Natural killer cell (primary cell): ENCODE results near the gene BIRC7. TPM values are rescaled to one million over a fixed set of nuclear protein-coding genes. Genes with fewer than 3 reads are reported as not detected.

ENCODE experiments used
- ATAC-seq, 3 donors: fragments of 150-1000 bp in 2 of 3; fragments of 200-7000 bp in 1 of 3; cut with Tn5 transposase; 1 replicate in 1 of 3; 2 replicates in 2 of 3; pipeline ENCODE4 v1.10.0; 2021; ENCODE audit warnings: mild to moderate bottlenecking in 2 of 3, moderate library complexity in 2 of 3
- DNase-seq, 2 donors: peaks; one replicate each; pipeline versions ENCODE4 v3.0.0 to v3.0.0-alpha.2; 2013 to 2021; ENCODE audit warnings: mixed read lengths in 1 of 2
- H3K27ac ChIP-seq: one replicate; pipeline ENCODE4 v1.5.1; 2013; ENCODE audit warnings: mild to moderate bottlenecking, low read length
- H3K27me3 ChIP-seq: one replicate; pipeline ENCODE4 v1.6.1; 2013; ENCODE audit warnings: low read length; ENCODE audit not compliant: control insufficient read depth, insufficient read depth
- H3K36me3 ChIP-seq: one replicate; pipeline ENCODE4 v1.6.1; 2013; ENCODE audit warnings: low read length; ENCODE audit not compliant: control insufficient read depth, insufficient read depth
- H3K4me1 ChIP-seq: one replicate; pipeline ENCODE4 v1.6.1; 2013; ENCODE audit warnings: low read length; ENCODE audit not compliant: control insufficient read depth, insufficient read depth
- H3K4me3 ChIP-seq: one replicate; pipeline ENCODE4 v1.5.1; 2013; ENCODE audit warnings: low read length
- H3K9me3 ChIP-seq: one replicate; pipeline ENCODE4 v1.6.1; 2013; ENCODE audit warnings: low read length; ENCODE audit not compliant: control insufficient read depth, insufficient read depth
- H3K27ac Mint-ChIP-seq, 2 donors: one replicate each; pipeline ENCODE4 v1.8.0; 2022; ENCODE audit warnings: mild to moderate bottlenecking in 2 of 2, mixed read lengths in 2 of 2, moderate library complexity in 1 of 2
- H3K27me3 Mint-ChIP-seq, 2 donors: one replicate each; pipeline ENCODE4 v1.8.0; 2022; ENCODE audit warnings: low read depth in 2 of 2, mixed read lengths in 2 of 2
- H3K36me3 Mint-ChIP-seq: one replicate; pipeline ENCODE4 v1.8.0; 2022; ENCODE audit warnings: mixed read lengths
- H3K4me1 Mint-ChIP-seq, 2 donors: one replicate each; pipeline ENCODE4 v1.8.0; 2022; ENCODE audit warnings: mixed read lengths in 2 of 2
- H3K4me3 Mint-ChIP-seq: one replicate; pipeline ENCODE4 v1.8.0; 2022; ENCODE audit warnings: mild to moderate bottlenecking, moderate library complexity, mixed read lengths
- H3K9me3 Mint-ChIP-seq, 2 donors: one replicate each; pipeline ENCODE4 v1.8.0; 2022; ENCODE audit warnings: mixed read lengths in 2 of 2
- WGBS: methylation state at CpG from one replicate; pipeline ENCODE4 v1.1.7; 2013; ENCODE audit warnings: missing lambda C conversion rate; ENCODE audit not compliant: insufficient coverage; 5-methylcytosine and 5-hydroxymethylcytosine counted together
- intact Hi-C: fragments of 100-400 bp; cut with micrococcal nuclease; formaldehyde crosslinking; loops from one replicate; pipeline ENCODE4 v1.14.2; 2022
- total RNA-seq, 4 donors: library from RNA; stranded (reverse); fragments of 120-200 nt in 1 of 4; gene quantifications; one replicate each; pipeline versions ENCODE4 v1.2.3 to v1.2.4, GENCODE V29; 2013 to 2022
- TF ChIP-seq, protein P1 (sequence below): fragments of 200-600 bp; IDR thresholded peaks from one replicate; pipeline ENCODE4 v1.8.0; 2022; ENCODE audit warnings: antibody characterized with exemption

The BIRC7 gene
- total RNA-seq, 3 donors from 2014 or later (not counting 1 experiment from before 2014, with no cell fraction given): not detected

DNA sequence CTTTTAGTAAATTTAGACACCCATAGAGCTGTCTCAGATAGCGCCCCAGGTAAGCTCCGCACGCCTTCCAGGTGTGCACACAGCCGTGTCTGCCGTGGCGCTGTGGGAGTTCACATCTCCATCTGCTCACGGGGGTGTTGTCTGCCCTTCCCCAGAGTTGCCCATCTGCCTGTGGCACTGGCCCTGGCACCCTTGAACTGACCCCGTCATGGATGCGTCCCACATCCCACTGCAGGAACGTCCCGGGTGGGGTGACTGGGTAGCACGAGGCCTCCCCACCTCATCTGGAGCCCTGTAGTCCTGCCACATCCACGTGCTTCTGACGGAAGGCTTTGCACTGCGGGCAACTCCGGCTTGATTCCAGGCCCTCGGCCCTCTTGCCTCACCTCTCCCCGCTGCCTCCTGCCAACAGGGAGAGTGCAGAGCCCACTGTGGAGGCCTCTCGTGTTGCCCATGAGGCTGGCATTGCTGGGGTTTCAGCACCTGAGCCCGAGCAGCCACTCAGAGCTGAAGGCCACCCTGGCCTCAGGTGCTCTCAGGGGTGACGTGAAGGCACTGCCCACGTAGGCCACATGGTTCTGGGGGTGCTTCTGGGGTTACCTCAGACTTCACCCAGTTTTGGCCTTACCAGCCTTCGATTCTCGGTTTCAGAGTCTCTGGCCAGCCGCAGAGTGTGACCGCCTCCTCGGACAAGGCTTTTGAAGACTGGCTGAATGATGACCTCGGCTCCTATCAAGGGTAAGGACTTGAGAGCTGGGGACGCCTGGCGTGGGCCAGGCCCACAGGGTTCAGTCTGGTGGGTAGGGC lies 42.0 kb downstream of the BIRC7 start:
- Mint-ChIP-seq H3K27me3 (no peaks in the 10 kb centered on the region), H3K36me3 (no peaks in the 10 kb centered on the region), H3K4me3 (no peak overlapping the region), H3K9me3 (no peaks in the 10 kb centered on the region), H3K4me1 (peaks cover 29 to 32% of the 10 kb centered on the region in 2 donors), H3K27ac (no peak overlapping the region)
- Histone ChIP-seq H3K27me3 (no peaks in the 10 kb centered on the region), H3K4me1 (peaks cover 16% of the 10 kb centered on the region), H3K4me3 (no peak overlapping the region), H3K27ac (no peak overlapping the region), H3K9me3 (no peaks in the 10 kb centered on the region), H3K36me3 (peaks cover 44% of the 10 kb centered on the region)
- TF ChIP-seq, protein P1, sequence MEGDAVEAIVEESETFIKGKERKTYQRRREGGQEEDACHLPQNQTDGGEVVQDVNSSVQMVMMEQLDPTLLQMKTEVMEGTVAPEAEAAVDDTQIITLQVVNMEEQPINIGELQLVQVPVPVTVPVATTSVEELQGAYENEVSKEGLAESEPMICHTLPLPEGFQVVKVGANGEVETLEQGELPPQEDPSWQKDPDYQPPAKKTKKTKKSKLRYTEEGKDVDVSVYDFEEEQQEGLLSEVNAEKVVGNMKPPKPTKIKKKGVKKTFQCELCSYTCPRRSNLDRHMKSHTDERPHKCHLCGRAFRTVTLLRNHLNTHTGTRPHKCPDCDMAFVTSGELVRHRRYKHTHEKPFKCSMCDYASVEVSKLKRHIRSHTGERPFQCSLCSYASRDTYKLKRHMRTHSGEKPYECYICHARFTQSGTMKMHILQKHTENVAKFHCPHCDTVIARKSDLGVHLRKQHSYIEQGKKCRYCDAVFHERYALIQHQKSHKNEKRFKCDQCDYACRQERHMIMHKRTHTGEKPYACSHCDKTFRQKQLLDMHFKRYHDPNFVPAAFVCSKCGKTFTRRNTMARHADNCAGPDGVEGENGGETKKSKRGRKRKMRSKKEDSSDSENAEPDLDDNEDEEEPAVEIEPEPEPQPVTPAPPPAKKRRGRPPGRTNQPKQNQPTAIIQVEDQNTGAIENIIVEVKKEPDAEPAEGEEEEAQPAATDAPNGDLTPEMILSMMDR: no peak
- 97% methylated on average over 30 of the region's 30 CpGs for WGBS
- ATAC-seq: no peak
- no peak for DNase-seq
- intact Hi-C loops: no loop called here

DNA sequence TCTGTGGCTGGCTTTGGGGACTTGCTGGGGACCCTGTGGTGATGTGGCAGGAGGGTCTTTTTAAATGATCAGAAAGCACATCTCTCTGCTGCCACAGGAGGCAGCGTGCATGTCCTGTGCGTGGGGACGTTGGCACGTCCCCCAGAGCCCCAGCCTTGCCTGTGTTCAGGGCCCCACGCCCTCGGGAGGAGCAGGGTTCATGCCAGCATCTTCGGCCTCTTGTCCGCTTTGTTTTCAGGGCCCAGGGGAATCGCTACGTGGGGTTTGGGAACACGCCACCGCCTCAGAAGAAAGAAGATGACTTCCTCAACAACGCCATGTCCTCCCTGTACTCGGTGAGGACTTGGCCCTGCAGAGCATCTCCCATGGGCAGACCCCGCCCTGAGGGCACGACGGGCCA lies 43.0 kb downstream of the BIRC7 start:
- Mint-ChIP-seq H3K9me3 (no peaks in the 10 kb centered on the region), H3K4me1 (peaks cover 23 to 27% of the 10 kb centered on the region in 2 donors), H3K27ac (no peak overlapping the region), H3K27me3 (no peaks in the 10 kb centered on the region), H3K4me3 (no peak overlapping the region), H3K36me3 (no peaks in the 10 kb centered on the region)
- Histone ChIP-seq H3K4me3 (no peak overlapping the region), H3K27me3 (no peaks in the 10 kb centered on the region), H3K36me3 (peaks cover 48% of the 10 kb centered on the region), H3K9me3 (no peaks in the 10 kb centered on the region), H3K4me1 (peaks cover 9% of the 10 kb centered on the region), H3K27ac (no peak overlapping the region)
- ATAC-seq (no peak), DNase-seq (no peak)
- 94% methylated on average over 17 of the region's 17 CpGs for WGBS
- intact Hi-C loops: no loop called here
- TF ChIP-seq, protein P1: no peak

DNA sequence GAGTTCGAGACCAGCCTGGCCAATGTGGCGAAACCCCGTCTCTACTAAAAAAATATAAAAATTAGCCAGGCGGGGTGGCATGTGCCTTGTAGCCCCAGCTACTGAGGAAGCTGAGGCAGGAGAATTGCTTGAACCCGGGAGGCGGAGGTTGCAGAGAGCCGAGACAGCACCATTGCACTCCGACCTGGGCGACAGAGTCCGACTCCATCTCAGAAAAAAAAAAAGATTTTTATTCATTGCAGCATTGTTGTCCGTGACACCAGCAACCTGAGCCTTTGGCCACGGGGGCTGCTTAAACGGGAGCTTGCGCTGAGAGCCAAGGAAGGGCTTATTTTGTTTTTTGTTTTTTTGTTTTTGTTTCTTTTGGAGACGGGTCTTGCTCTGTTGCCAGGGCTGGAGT lies 44.2 kb downstream of the BIRC7 start:
- Histone ChIP-seq H3K4me3 (no peak overlapping the region), H3K36me3 (peaks cover 48% of the 10 kb centered on the region), H3K4me1 (no peaks in the 10 kb centered on the region), H3K27ac (no peak overlapping the region), H3K27me3 (no peaks in the 10 kb centered on the region), H3K9me3 (no peaks in the 10 kb centered on the region)
- DNase-seq (no peak), ATAC-seq (no peak)
- Mint-ChIP-seq H3K27me3 (no peaks in the 10 kb centered on the region), H3K4me1 (peaks cover 11 to 14% of the 10 kb centered on the region in 2 donors), H3K27ac (no peak overlapping the region), H3K36me3 (no peaks in the 10 kb centered on the region), H3K9me3 (no peaks in the 10 kb centered on the region), H3K4me3 (no peak overlapping the region)
- 97% methylated on average over 15 of the region's 15 CpGs for WGBS
- TF ChIP-seq, protein P1: no peak
- intact Hi-C loops: no loop called here

DNA sequence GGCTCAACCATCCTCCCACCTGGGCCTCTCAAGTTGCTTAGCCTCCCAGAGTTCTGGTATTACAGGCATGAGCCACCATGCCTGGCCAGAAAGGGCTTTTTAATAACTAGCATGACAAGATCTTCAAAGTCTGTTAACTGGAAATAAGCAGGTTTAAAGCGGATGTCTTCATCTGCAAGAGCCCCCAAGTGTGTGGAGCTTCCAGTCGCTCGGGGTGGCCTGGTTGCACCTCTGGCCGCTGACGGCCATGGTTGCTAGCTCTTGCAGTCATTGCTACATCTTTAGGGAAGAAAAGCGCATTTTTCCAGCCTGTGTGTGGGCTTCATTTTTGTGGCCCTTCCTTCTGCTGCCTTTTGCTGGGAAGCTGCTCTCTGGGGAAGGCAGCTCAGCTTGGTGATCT lies 44.7 kb downstream of the BIRC7 start:
- WGBS: 97% methylated on average over 6 of the region's 6 CpGs
- Histone ChIP-seq H3K9me3 (no peaks in the 10 kb centered on the region), H3K4me3 (no peak overlapping the region), H3K36me3 (peaks cover 48% of the 10 kb centered on the region), H3K27ac (no peak overlapping the region), H3K4me1 (no peaks in the 10 kb centered on the region), H3K27me3 (no peaks in the 10 kb centered on the region)
- Mint-ChIP-seq H3K27me3 (no peaks in the 10 kb centered on the region), H3K27ac (no peak overlapping the region), H3K4me1 (peaks cover 6 to 10% of the 10 kb centered on the region in 2 donors), H3K36me3 (no peaks in the 10 kb centered on the region), H3K4me3 (no peak overlapping the region), H3K9me3 (no peaks in the 10 kb centered on the region)
- TF ChIP-seq, protein P1: no peak
- ATAC-seq: no peak
- DNase-seq: no peak
- intact Hi-C loops: no loop called here
